Mesenchymal stem cell (in vitro differentiated cells and primary cell): ENCODE results near the gene DIP2C.
A peak's percentile ranks its signal among the peaks of the same experiment; 100 is the strongest.
"Not testable (repeated sequence)": the region's sequence is repeated elsewhere in the genome, so short reads cannot be mapped to it uniquely, and the experiment has no call there.

ENCODE experiments used
- DNase-seq: peaks from one replicate; pipeline ENCODE4 v3.0.0-alpha.2; 2013
- H2AFZ ChIP-seq: one replicate; pipeline ENCODE4 v1.6.1; 2013; ENCODE audit warnings: low read depth, mild to moderate bottlenecking, control low read depth, inconsistent platforms, low read length, moderate library complexity
- H2AK5ac ChIP-seq: 2 replicates; pipeline ENCODE4 v1.6.1; 2013; ENCODE audit warnings: low read length, moderate library complexity, mild to moderate bottlenecking, inconsistent platforms; ENCODE audit not compliant: severe bottlenecking
- H2BK120ac ChIP-seq: one replicate; pipeline ENCODE4 v1.6.1; 2013; ENCODE audit warnings: low read depth, mild to moderate bottlenecking, inconsistent platforms, low read length, moderate library complexity
- H2BK12ac ChIP-seq, 2 experiments: one replicate each; pipeline ENCODE4 v1.6.1; 2013; ENCODE audit warnings: inconsistent platforms in 2 of 2, low read length in 2 of 2, mild to moderate bottlenecking in 2 of 2, moderate library complexity in 2 of 2, control low read depth in 1 of 2
- H2BK15ac ChIP-seq: one replicate; pipeline ENCODE4 v1.6.1; 2013; ENCODE audit warnings: mild to moderate bottlenecking, low read depth, inconsistent platforms; ENCODE audit not compliant: poor library complexity, severe bottlenecking
- H2BK5ac ChIP-seq: 2 replicates; pipeline ENCODE4 v1.6.1; 2013; ENCODE audit warnings: low read depth, mild to moderate bottlenecking, low read length, control low read depth, inconsistent platforms; ENCODE audit not compliant: poor library complexity, severe bottlenecking
- H3K14ac ChIP-seq, 2 experiments: one replicate each; pipeline ENCODE4 v1.6.1; 2013; ENCODE audit warnings: inconsistent platforms in 2 of 2, low read length in 2 of 2, control low read depth in 1 of 2, mild to moderate bottlenecking in 1 of 2, moderate library complexity in 1 of 2
- H3K18ac ChIP-seq, 2 experiments: one replicate each; pipeline ENCODE4 v1.6.1; 2013; ENCODE audit warnings: inconsistent platforms in 2 of 2, low read length in 2 of 2, control low read depth in 1 of 2, low read depth in 1 of 2, mild to moderate bottlenecking in 1 of 2
- H3K23ac ChIP-seq, 2 experiments: one replicate each; pipeline ENCODE4 v1.6.1; 2013; ENCODE audit warnings: inconsistent platforms in 2 of 2, low read length in 2 of 2, mild to moderate bottlenecking in 2 of 2, moderate library complexity in 2 of 2, control low read depth in 1 of 2
- H3K27ac ChIP-seq: 2 replicates; pipeline ENCODE4 v1.5.1; 2013; ENCODE audit warnings: mild to moderate bottlenecking, moderate library complexity, low read length, control low read depth, inconsistent platforms; ENCODE audit not compliant: poor library complexity, severe bottlenecking
- H3K27me3 ChIP-seq, 2 experiments: 2 replicates each; pipeline versions ENCODE4 v1.6.1 to v1.7.0; 2013; ENCODE audit warnings: low read length in 2 of 2, mild to moderate bottlenecking in 2 of 2, moderate library complexity in 2 of 2, control low read depth in 1 of 2, inconsistent platforms in 1 of 2; ENCODE audit not compliant: control insufficient read depth in 1 of 2, insufficient read depth in 1 of 2
- H3K36me3 ChIP-seq, 2 experiments: 2 replicates each; pipeline versions ENCODE4 v1.6.1 to v1.7.0; 2013; ENCODE audit warnings: low read length in 2 of 2, control low read depth in 1 of 2, inconsistent platforms in 1 of 2, low read depth in 1 of 2, mild to moderate bottlenecking in 1 of 2; ENCODE audit not compliant: insufficient read depth in 2 of 2, control insufficient read depth in 1 of 2
- H3K4ac ChIP-seq, 2 experiments: one replicate each; pipeline ENCODE4 v1.6.1; 2013; ENCODE audit warnings: inconsistent platforms in 2 of 2, low read length in 2 of 2, mild to moderate bottlenecking in 2 of 2, moderate library complexity in 2 of 2, control low read depth in 1 of 2, low read depth in 1 of 2
- H3K4me1 ChIP-seq: 2 replicates; pipeline ENCODE4 v1.6.1; 2013; ENCODE audit warnings: low read depth, low read length, control low read depth; ENCODE audit not compliant: control insufficient read depth, insufficient read depth
- H3K4me2 ChIP-seq: 2 replicates; pipeline ENCODE4 v1.6.1; 2013; ENCODE audit warnings: low read length, mild to moderate bottlenecking, inconsistent platforms; ENCODE audit not compliant: poor library complexity, severe bottlenecking
- H3K4me3 ChIP-seq, 2 experiments: 2 replicates each; pipeline versions ENCODE4 v1.5.1 to v1.7.0; 2013; ENCODE audit warnings: low read length in 2 of 2, mild to moderate bottlenecking in 2 of 2, control low read depth in 1 of 2, low read depth in 1 of 2; ENCODE audit not compliant: insufficient read depth in 1 of 2
- H3K79me1 ChIP-seq: replicated peaks from 2 replicates; pipeline ENCODE4 v1.6.1; 2013; ENCODE audit warnings: mild to moderate bottlenecking, control low read depth, low read length, inconsistent platforms; ENCODE audit not compliant: poor library complexity, severe bottlenecking
- H3K9ac ChIP-seq: 2 replicates; pipeline ENCODE4 v1.7.0; 2013; ENCODE audit warnings: mild to moderate bottlenecking, low read length, moderate library complexity
- H3K9me3 ChIP-seq: 2 replicates; pipeline ENCODE4 v1.7.0; 2013; ENCODE audit warnings: mild to moderate bottlenecking, low read length; ENCODE audit not compliant: control insufficient read depth
- H4K8ac ChIP-seq: one replicate; pipeline ENCODE4 v1.6.1; 2013; ENCODE audit warnings: inconsistent platforms, mild to moderate bottlenecking, low read length, moderate library complexity
- H4K91ac ChIP-seq: one replicate; pipeline ENCODE4 v1.6.1; 2013; ENCODE audit warnings: mild to moderate bottlenecking, low read length, inconsistent platforms
- WGBS: methylation state at CpG from one replicate; pipeline ENCODE4 v1.1.7; 2013; ENCODE audit warnings: mixed read lengths; 5-methylcytosine and 5-hydroxymethylcytosine counted together

DIP2C gene

GRCh38 chr10:532331-532730 lies 157.1 kb downstream of the DIP2C start:
- not testable (repeated sequence) for H3K14ac ChIP-seq, H4K91ac ChIP-seq, H3K4me3 ChIP-seq, H4K8ac ChIP-seq, DNase-seq, H2AK5ac ChIP-seq, H2AFZ ChIP-seq, H3K27ac ChIP-seq, H3K9ac ChIP-seq, H3K9me3 ChIP-seq, H2BK120ac ChIP-seq, H2BK5ac ChIP-seq, H3K23ac ChIP-seq, H2BK12ac ChIP-seq, H3K18ac ChIP-seq, H3K4ac ChIP-seq, H3K4me2 ChIP-seq, H3K27me3 ChIP-seq, H2BK15ac ChIP-seq
- Histone ChIP-seq H3K79me1 (peaks cover 55% of the 10 kb centered on the region), H3K36me3 (peaks cover 0 to 13% of the 10 kb centered on the region in 2 experiments), H3K4me1 (peaks cover 23% of the 10 kb centered on the region)
- 80% methylated on average over 2 of the region's 2 CpGs for WGBS

GRCh38 chr10:531541-531940 lies 157.9 kb downstream of the DIP2C start:
- no peak overlapping the region for H2BK15ac ChIP-seq

GRCh38 chr10:530717-531116 lies 158.8 kb downstream of the DIP2C start:
- H3K4ac ChIP-seq = no peak overlapping the region
- 96% methylated on average over 16 of the region's 16 CpGs for WGBS
- no peaks in the 10 kb centered on the region for H3K9me3 ChIP-seq
- peaks cover 0 to 13% of the 10 kb centered on the region in 2 experiments for H3K36me3 ChIP-seq
- H3K9ac ChIP-seq = no peak overlapping the region
- no peak overlapping the region for H2AK5ac ChIP-seq
- H2BK15ac ChIP-seq = no peak overlapping the region
- no peaks in the 10 kb centered on the region for H3K27me3 ChIP-seq
- H3K4me3 ChIP-seq = no peak overlapping the region
- H2BK5ac ChIP-seq = no peak overlapping the region
- no peak overlapping the region for H3K23ac ChIP-seq
- no peak overlapping the region for H3K4me2 ChIP-seq
- no peak overlapping the region for H2BK120ac ChIP-seq
- H4K91ac ChIP-seq = no peak overlapping the region
- H3K14ac ChIP-seq = no peak overlapping the region
- peaks cover 15% of the 10 kb centered on the region for H3K4me1 ChIP-seq
- no peak overlapping the region for H3K18ac ChIP-seq
- no peak for DNase-seq
- no peak overlapping the region for H2AFZ ChIP-seq
- H4K8ac ChIP-seq = no peak overlapping the region
- H3K27ac ChIP-seq = no peak overlapping the region
- H2BK12ac ChIP-seq = no peak overlapping the region
- H3K79me1 ChIP-seq = peaks cover 54% of the 10 kb centered on the region

More at GRCh38 chr10:531541-531940, 157.9 kb downstream of the DIP2C start:
- no peak overlapping the region for H2BK120ac ChIP-seq
- no peak overlapping the region for H4K8ac ChIP-seq
- no peak overlapping the region for H3K4me2 ChIP-seq
- no peaks in the 10 kb centered on the region for H3K27me3 ChIP-seq
- no peak overlapping the region for H3K18ac ChIP-seq
- no peak overlapping the region for H3K9ac ChIP-seq
- H2AK5ac ChIP-seq = no peak overlapping the region
- no peak overlapping the region for H2BK5ac ChIP-seq
- H2AFZ ChIP-seq = no peak overlapping the region
- peaks cover 20% of the 10 kb centered on the region for H3K4me1 ChIP-seq
- DNase-seq = no peak
- H3K23ac ChIP-seq = no peak overlapping the region
- no peak overlapping the region for H3K4me3 ChIP-seq
- no peak overlapping the region for H3K27ac ChIP-seq
- no peaks in the 10 kb centered on the region for H3K9me3 ChIP-seq
- no peak overlapping the region for H4K91ac ChIP-seq
- H3K79me1 ChIP-seq = peaks cover 58% of the 10 kb centered on the region
- H2BK12ac ChIP-seq = no peak overlapping the region
- peaks cover 0 to 13% of the 10 kb centered on the region in 2 experiments for H3K36me3 ChIP-seq
- peak overlapping the region in 1 of 2 experiments; percentile 4 for H3K14ac ChIP-seq
- no peak overlapping the region for H3K4ac ChIP-seq
- 97% methylated on average over 14 of the region's 18 CpGs for WGBS

- Histone ChIP-seq H2BK12ac (no peak overlapping the region), H3K9me3 (no peaks in the 10 kb centered on the region), H3K9ac (no peak overlapping the region), H3K4ac (no peak overlapping the region), H2BK5ac (no peak overlapping the region), H3K4me3 (no peak overlapping the region), H2BK120ac (no peak overlapping the region), H3K4me1 (peaks cover 15% of the 10 kb centered on the region), H2AFZ (no peak overlapping the region), H3K23ac (no peak overlapping the region), H4K8ac (no peak overlapping the region), H2AK5ac (no peak overlapping the region), H3K36me3 (peaks cover 0 to 13% of the 10 kb centered on the region in 2 experiments), H3K27me3 (no peaks in the 10 kb centered on the region), H3K4me2 (no peak overlapping the region), H3K79me1 (peaks cover 52% of the 10 kb centered on the region), H3K18ac (no peak overlapping the region), H4K91ac (no peak overlapping the region), H3K14ac (no peak overlapping the region), H3K27ac (no peak overlapping the region), H2BK15ac (no peak overlapping the region)
- no peak for DNase-seq
- 93% methylated on average over 26 of the region's 27 CpGs for WGBS
Measured at GRCh38 chr10:529468-530230, 159.8 kb downstream of the DIP2C start.
